Gastrocnemius medialis (tissue), 4 donors: ENCODE results near the gene TTYH2.

Experiments
- POLR2A ChIP-seq, 2 donors: fragments of 450-650 bp; IDR thresholded peaks; one replicate each; pipeline ENCODE4 v1.6.1; 2017; ENCODE audit warnings: antibody characterized with exemption in 2 of 2, mild to moderate bottlenecking in 2 of 2, moderate library complexity in 2 of 2
- TF ChIP-seq, protein P1 (sequence below), 5 experiments: fragments of 450-650 bp in 3 of 5; fragments of 200-600 bp in 2 of 5; sonication (generic) in 2 of 5; IDR thresholded peaks in 4 of 5; conservative IDR thresholded peaks in 1 of 5; 1 replicate in 4 of 5; 2 replicates in 1 of 5; pipeline ENCODE4 v1.5.1; 2016 to 2019; ENCODE audit warnings: antibody characterized with exemption in 5 of 5, mild to moderate bottlenecking in 3 of 5, moderate library complexity in 3 of 5

- TF ChIP-seq POLR2A (IDR thresholded peaks at IDR 0.05), result no peak
- TF ChIP-seq, protein P1, sequence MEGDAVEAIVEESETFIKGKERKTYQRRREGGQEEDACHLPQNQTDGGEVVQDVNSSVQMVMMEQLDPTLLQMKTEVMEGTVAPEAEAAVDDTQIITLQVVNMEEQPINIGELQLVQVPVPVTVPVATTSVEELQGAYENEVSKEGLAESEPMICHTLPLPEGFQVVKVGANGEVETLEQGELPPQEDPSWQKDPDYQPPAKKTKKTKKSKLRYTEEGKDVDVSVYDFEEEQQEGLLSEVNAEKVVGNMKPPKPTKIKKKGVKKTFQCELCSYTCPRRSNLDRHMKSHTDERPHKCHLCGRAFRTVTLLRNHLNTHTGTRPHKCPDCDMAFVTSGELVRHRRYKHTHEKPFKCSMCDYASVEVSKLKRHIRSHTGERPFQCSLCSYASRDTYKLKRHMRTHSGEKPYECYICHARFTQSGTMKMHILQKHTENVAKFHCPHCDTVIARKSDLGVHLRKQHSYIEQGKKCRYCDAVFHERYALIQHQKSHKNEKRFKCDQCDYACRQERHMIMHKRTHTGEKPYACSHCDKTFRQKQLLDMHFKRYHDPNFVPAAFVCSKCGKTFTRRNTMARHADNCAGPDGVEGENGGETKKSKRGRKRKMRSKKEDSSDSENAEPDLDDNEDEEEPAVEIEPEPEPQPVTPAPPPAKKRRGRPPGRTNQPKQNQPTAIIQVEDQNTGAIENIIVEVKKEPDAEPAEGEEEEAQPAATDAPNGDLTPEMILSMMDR (IDR thresholded peaks at IDR 0.05 in 4 of 5, conservative IDR thresholded peaks at IDR 0.05 in 1 of 5), result no peak
Observed at GRCh38 chr17:74276051-74276476, 62.7 kb downstream of the TTYH2 start.
